Nephron progenitor cell (in vitro differentiated cells): ENCODE data around the gene KRT78.

Experiments
- DNase-seq: peaks from one replicate; pipeline ENCODE4 v3.0.0; 2021
- H3K27ac Mint-ChIP-seq: 2 replicates; pipeline ENCODE4 v1.8.0; 2021; ENCODE audit warnings: mild to moderate bottlenecking, moderate library complexity, mixed read lengths
- H3K27me3 Mint-ChIP-seq: 2 replicates; pipeline ENCODE4 v1.8.0; 2021; ENCODE audit warnings: mild to moderate bottlenecking, low read depth, mixed read lengths; ENCODE audit not compliant: poor library complexity
- H3K36me3 Mint-ChIP-seq: 2 replicates; pipeline ENCODE4 v1.8.0; 2021; ENCODE audit warnings: low read depth, mixed read lengths
- H3K4me1 Mint-ChIP-seq: 2 replicates; pipeline ENCODE4 v1.8.0; 2021; ENCODE audit warnings: mixed read lengths
- H3K4me3 Mint-ChIP-seq: 2 replicates; pipeline ENCODE4 v1.8.0; 2021; ENCODE audit warnings: mild to moderate bottlenecking, moderate library complexity, mixed read lengths
- H3K9me3 Mint-ChIP-seq: 2 replicates; pipeline ENCODE4 v1.8.0; 2021; ENCODE audit warnings: mild to moderate bottlenecking, moderate library complexity, mixed read lengths
- TF ChIP-seq, protein P1 (sequence below): fragments of 200-600 bp; sonication (generic); IDR thresholded peaks from 2 replicates; pipeline ENCODE4 v1.5.0; 2021; ENCODE audit warnings: antibody characterized with exemption

The KRT78 gene

DNA sequence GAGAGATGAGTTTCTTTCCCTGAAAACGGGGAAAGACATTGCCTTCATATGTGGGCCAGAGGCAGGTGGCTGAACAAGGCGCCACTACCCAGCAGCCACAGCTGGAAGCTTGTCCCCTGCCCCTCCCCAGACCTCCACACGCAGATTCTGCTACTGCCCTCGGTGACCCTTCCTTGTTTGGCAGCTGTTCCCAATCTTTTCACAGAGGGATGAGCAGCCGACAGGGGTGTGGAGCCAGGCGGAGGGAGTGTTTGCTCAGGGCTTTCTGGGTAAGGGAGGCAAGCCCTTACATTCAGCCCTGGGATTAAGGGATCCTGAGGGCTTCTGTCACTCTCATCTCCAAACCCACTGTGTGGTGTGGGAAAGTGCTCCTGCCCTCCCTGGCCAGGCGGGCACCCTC is 30.4 kb downstream of the KRT78 start:
- TF ChIP-seq, protein P1, sequence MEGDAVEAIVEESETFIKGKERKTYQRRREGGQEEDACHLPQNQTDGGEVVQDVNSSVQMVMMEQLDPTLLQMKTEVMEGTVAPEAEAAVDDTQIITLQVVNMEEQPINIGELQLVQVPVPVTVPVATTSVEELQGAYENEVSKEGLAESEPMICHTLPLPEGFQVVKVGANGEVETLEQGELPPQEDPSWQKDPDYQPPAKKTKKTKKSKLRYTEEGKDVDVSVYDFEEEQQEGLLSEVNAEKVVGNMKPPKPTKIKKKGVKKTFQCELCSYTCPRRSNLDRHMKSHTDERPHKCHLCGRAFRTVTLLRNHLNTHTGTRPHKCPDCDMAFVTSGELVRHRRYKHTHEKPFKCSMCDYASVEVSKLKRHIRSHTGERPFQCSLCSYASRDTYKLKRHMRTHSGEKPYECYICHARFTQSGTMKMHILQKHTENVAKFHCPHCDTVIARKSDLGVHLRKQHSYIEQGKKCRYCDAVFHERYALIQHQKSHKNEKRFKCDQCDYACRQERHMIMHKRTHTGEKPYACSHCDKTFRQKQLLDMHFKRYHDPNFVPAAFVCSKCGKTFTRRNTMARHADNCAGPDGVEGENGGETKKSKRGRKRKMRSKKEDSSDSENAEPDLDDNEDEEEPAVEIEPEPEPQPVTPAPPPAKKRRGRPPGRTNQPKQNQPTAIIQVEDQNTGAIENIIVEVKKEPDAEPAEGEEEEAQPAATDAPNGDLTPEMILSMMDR, result no peak
- DNase-seq, result no peak
- no peaks in the 10 kb centered on the region for H3K36me3 Mint-ChIP-seq

DNA sequence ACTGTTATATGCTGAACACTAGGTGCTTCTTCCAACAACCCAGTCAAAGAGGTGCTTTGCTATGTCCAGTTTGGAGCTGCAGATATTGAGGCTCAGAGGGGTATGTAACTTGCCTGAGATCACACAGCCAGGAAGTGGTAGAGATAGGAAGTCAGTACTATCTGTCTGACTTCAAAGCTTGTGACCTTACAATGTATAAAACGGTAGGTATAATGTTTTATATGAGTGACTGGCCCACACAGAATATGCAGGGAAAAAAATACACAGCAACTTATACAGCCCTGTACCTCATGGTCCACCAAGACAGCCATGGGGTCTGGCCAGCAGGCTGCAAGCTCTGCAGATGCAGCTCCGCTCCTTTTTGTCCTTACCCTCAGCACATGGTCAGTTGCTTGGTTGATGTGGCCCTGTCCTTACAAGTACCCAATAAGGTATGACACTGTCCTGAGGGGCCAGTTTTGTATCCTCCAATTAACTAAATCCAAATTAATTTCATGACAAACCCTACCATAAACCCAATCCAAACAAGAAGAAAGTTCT is 31.0 kb downstream of the KRT78 start:
- H3K27me3 Mint-ChIP-seq, result peaks cover 26% of the 10 kb centered on the region
- H3K27ac Mint-ChIP-seq, result no peak overlapping the region
- peaks cover 31% of the 10 kb centered on the region for H3K4me1 Mint-ChIP-seq
- TF ChIP-seq, protein P1, result no peak
- no peaks in the 10 kb centered on the region for H3K9me3 Mint-ChIP-seq
- no peak for DNase-seq
- no peaks in the 10 kb centered on the region for H3K36me3 Mint-ChIP-seq
- no peak overlapping the region for H3K4me3 Mint-ChIP-seq

More for the DNA sequence above, 30.4 kb downstream of the KRT78 start:
- Mint-ChIP-seq H3K27ac (peak overlapping the region; percentile 58), H3K9me3 (no peaks in the 10 kb centered on the region), H3K4me3 (no peak overlapping the region), H3K27me3 (peaks cover 31% of the 10 kb centered on the region), H3K4me1 (peaks cover 31% of the 10 kb centered on the region)

DNA sequence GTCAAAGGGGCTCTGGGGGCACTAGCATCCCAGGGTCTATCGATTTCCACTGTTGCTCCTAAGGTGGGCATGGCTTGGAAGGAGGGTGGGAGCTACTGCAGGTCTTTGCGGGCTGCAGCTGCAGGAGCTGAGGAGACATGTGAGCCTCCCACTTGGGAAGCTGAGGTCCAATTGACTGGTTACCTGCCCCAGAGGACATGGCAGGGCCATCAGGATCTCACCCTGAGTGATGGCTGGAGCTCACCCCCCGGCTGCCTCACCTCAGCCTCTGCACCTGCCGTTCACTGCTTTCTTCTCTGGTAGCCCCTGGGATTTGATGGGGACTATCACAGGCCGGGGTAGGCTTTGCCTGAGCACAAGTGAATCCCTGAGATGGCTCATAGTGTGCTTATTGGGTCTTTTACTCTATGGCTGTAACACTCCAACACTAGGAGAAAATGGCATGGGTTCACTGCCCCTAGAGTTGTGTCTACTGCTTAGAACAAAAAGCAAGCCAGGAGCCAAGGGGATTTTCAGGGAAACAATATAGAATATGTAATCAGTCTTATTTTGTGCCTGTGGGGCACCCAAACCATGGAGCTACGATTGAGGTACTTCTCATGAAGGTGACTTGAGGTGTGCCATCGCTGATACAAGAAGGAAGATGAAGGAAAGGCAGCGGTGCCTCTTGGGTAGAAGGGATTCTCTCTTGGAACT is 31.6 kb downstream of the KRT78 start:
- DNase-seq, result no peak
- Mint-ChIP-seq H3K36me3 (no peaks in the 10 kb centered on the region), H3K4me1 (peaks cover 31% of the 10 kb centered on the region), H3K9me3 (no peaks in the 10 kb centered on the region), H3K27ac (no peak overlapping the region), H3K27me3 (peaks cover 21% of the 10 kb centered on the region), H3K4me3 (no peak overlapping the region)
- TF ChIP-seq, protein P1, result no peak

DNA sequence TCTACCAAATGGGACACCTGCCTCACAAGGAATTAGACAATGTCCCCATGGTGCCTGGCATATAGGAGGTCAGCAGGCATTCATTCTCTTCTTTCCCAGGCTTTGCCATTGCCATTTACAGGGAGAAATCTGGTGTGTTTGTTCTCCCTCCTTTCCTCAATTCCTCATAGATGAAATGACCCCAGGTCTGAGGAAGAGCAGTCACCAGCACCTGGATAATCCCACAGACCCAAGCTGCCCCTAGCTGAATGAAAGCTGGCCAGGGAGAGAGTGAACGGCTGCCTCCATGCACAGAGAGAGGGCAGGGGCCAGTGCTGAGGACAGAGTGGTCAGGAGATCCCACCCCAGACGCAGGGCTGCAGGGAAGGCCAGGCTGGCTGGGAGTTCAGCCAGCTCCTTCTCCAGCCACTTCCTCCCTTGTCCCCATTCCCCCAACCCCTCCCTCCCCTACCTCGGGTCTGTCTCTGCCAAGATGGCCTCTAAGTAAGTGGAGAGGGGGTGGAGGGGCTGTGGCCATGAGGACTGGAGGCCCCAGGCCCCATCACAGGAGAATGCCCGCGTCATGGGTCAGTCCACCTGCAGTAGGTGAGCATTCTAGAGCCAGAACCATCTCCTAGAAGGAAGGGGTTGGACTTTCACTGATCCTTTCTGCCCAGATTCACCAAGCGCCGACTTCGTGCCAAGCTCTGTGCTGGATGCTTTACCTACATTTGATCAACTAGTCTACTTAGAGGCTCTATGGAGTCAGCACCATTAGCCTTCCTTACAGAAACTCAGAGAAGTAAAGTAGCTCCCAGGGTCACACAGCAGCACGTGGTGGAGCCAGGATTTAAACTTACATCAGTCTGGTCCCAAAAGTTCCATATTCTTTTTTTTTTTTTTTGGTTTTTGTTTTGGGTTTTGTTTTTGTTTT is 32.9 kb downstream of the KRT78 start:
- H3K36me3 Mint-ChIP-seq, result no peaks in the 10 kb centered on the region
- H3K27me3 Mint-ChIP-seq, result peaks cover 15% of the 10 kb centered on the region
- H3K4me1 Mint-ChIP-seq, result peaks cover 19% of the 10 kb centered on the region
- no peaks in the 10 kb centered on the region for H3K9me3 Mint-ChIP-seq
- TF ChIP-seq, protein P1, result no peak
- H3K27ac Mint-ChIP-seq, result no peak overlapping the region
- no peak overlapping the region for H3K4me3 Mint-ChIP-seq
- no peak for DNase-seq

DNA sequence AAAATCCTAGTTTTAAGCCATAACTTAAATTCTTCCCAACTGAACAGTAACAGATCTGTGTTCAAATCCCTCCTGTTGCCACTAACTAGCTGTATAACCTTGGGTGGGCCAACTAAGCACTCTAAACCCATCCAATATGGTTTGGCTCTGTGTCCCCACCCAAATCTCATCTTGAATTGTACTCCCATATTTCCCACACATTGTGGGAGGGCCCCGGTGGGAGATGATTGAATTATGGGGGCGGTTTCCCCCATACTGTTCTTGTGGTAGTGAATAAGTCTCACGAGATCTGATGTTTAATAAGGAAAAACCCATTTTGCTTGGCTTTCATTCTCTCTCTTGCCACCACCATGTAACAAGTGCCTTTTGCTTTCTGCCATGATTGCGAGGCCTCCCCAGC is 33.6 kb downstream of the KRT78 start:
- no peaks in the 10 kb centered on the region for H3K36me3 Mint-ChIP-seq
- no peak for DNase-seq
- H3K4me3 Mint-ChIP-seq, result no peak overlapping the region
- H3K27me3 Mint-ChIP-seq, result peaks cover 15% of the 10 kb centered on the region
- TF ChIP-seq, protein P1, result no peak
- H3K9me3 Mint-ChIP-seq, result no peaks in the 10 kb centered on the region
- H3K27ac Mint-ChIP-seq, result no peak overlapping the region
- peaks cover 11% of the 10 kb centered on the region for H3K4me1 Mint-ChIP-seq
